Measurements from ENCODE around the gene OCEL1. TPM values are rescaled to one million over a fixed set of nuclear protein-coding genes. Genes with fewer than 3 reads are reported as not detected.

Gene OCEL1
- total RNA-seq: 2.0 and 3.2 TPM in 2 replicates

- Histone ChIP-seq H3K27me3 (ENCODE audit: control insufficient read depth, insufficient read depth, low read length) (no peaks in the 10 kb centered on the region), H3K36me3 (ENCODE audit: control insufficient read depth, insufficient read depth, low read length) (peaks cover 4% of the 10 kb centered on the region), H3K4me3 (ENCODE audit: low read depth, low read length) (peak within 1 kb of the TSS; percentile 68)
- no peak for TF ChIP-seq CTCF (IDR thresholded peaks at IDR 0.05; ENCODE audit: insufficient read depth, low read length, severe bottlenecking)
- DNase-seq (ENCODE audit: low read depth) (peak; percentile 89), FAIRE-seq (no peak)
Observed at GRCh38 chr19:17226002-17226933, at the start of gene OCEL1. TSS of gene OCEL1 (plus strand) at chr19:17226226. CDS start at chr19:17226248, 22 bp downstream.

DNA sequence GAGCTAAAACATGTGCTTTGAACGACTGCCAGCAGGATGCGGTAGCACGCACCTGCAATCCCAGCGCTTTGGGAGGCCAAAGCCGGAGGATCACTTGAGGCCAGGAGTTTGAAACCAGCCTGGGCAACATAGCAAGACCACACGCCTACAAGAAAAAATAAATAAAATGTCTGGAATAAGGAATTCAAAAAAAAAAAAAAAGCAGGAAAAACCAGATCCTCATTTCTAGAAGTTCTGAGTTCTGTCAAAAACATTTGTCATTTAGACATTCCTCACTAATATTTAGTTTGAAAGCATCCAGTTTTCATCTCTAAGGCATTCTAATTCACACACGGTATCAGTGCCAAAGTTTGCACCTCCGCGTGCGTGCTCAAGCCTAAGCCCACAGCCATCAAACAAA is 47.7 kb upstream of the OCEL1 start:
- H3K27me3 ChIP-seq (ENCODE audit: control insufficient read depth, insufficient read depth, low read length): no peaks in the 10 kb centered on the region
- FAIRE-seq (no peak), DNase-seq (ENCODE audit: low read depth) (no peak)
- TF ChIP-seq CTCF (IDR thresholded peaks at IDR 0.05; ENCODE audit: insufficient read depth, low read length, severe bottlenecking): no peak
- H3K36me3 ChIP-seq (ENCODE audit: control insufficient read depth, insufficient read depth, low read length): peaks cover 18% of the 10 kb centered on the region
- no peak overlapping the region for H3K4me3 ChIP-seq (ENCODE audit: low read depth, low read length)

DNA sequence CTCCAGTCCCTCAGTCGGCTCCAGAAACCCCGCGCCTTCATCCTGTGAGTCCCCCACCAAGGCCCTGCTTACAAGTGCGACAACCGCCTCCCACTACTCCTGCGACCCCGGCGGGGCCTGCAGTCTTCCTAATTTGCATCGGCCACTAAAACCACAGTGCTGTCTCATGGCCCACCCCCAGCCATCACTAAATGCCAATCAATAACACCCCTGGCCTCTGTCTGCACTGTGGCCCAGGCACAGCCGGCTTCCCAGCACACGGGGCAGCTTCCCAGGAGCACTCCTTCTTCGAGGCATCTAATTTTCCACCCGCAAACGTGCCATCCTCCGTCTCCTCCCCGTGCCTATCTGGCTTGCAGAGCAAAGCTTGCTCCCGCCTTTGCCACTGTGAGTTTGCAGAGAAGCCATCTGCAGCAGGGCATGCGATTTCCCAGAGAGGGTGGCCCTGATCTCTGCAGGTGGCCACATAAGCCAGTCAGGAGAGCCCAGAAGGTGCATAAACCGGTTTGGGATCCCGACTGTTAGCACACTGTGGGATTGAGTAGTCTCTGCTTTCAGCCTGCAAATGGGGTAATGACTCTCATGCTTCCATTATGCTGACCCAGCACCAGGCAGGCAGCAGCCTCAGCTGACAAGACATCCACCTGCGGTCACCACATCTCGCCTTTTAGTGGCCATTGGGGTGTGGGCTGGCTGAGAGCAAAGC is 44.9 kb upstream of the OCEL1 start:
- DNase-seq (ENCODE audit: low read depth): no peak
- Histone ChIP-seq H3K36me3 (ENCODE audit: control insufficient read depth, insufficient read depth, low read length) (peaks cover 22% of the 10 kb centered on the region), H3K4me3 (ENCODE audit: low read depth, low read length) (no peak overlapping the region), H3K27me3 (ENCODE audit: control insufficient read depth, insufficient read depth, low read length) (no peaks in the 10 kb centered on the region)
- no peak for TF ChIP-seq CTCF (IDR thresholded peaks at IDR 0.05; ENCODE audit: insufficient read depth, low read length, severe bottlenecking)
- FAIRE-seq: no peak

DNA sequence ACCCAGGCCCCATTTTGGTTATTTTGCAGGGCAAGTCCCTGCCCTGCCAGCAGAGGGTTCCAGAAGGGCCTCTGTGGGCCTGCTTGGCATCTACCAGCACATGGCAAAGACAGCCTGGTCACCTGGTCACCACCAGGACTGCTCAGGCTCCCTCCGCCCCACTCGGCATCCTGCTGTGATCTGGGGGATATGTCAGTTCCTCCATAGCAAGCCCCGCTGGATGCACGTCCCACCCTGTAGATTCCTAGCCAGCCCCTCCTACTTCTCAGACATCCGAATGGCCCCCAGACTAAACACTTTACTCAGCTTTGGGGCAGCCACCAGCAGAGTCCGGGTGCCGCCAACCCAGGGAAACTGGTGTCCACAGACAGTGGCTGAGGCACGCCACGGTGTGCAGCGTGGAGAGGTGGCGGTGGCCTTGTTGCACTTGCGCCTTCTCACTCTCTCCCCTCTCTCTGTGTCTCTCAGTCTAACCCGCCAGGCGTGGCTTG is 42.7 kb upstream of the OCEL1 start:
- Histone ChIP-seq H3K27me3 (ENCODE audit: control insufficient read depth, insufficient read depth, low read length) (no peaks in the 10 kb centered on the region), H3K4me3 (ENCODE audit: low read depth, low read length) (no peak overlapping the region), H3K36me3 (ENCODE audit: control insufficient read depth, insufficient read depth, low read length) (peaks cover 29% of the 10 kb centered on the region)
- no peak for DNase-seq (ENCODE audit: low read depth)
- no peak for TF ChIP-seq CTCF (IDR thresholded peaks at IDR 0.05; ENCODE audit: insufficient read depth, low read length, severe bottlenecking)
- FAIRE-seq: no peak

DNA sequence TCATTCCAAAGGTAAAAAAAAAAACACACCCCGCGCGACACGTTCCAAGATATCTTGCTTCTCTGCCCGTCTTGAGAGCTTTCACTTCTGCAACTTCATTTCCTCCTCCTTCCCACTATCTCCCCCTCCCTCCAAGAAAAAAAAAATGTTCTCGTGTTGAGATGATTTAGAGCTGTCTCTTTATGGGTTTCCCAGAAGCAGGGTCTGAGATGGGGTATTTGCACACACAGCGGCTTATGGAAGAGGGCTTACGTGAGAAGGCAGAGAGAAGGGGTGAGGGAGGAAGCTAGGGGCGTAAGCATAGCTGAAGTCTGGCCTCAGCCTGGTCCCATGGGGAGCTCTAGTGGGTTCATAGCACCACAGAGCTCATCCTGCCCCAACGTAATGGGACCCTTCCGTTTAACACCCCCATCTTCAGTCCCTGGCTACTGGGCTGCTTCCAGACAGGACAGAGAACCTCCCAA is 42.1 kb upstream of the OCEL1 start:
- H3K4me3 ChIP-seq (ENCODE audit: low read depth, low read length): no peak overlapping the region
- no peak for TF ChIP-seq CTCF (IDR thresholded peaks at IDR 0.05; ENCODE audit: insufficient read depth, low read length, severe bottlenecking)
- H3K27me3 ChIP-seq (ENCODE audit: control insufficient read depth, insufficient read depth, low read length): no peaks in the 10 kb centered on the region
- no peak for FAIRE-seq
- DNase-seq (ENCODE audit: low read depth): no peak
- peaks cover 29% of the 10 kb centered on the region for H3K36me3 ChIP-seq (ENCODE audit: control insufficient read depth, insufficient read depth, low read length)

Data from bronchial epithelial cell (primary cell).